ENCODE data around the gene RNU2-1.

DNA sequence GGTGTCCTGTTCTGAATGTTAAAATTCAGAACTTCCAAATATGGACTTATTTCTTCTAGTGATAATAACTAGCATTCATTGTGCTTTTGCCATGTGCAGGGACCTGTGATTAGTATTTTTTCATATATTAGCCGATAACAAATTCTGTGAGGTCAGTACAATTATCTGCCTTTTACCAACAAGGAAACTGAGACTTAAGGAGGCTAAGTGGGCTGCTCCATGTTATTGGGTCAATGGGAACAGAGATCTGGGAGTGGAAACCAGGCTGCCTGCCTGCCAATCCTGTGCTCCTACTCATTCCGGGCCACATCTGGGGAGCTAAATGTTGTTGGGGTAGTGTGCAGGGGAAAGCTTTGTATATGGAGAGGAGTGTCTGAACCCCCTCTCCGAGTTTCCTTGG is 18.4 kb downstream of the RNU2-1 start:
- TF ChIP-seq, protein P1, sequence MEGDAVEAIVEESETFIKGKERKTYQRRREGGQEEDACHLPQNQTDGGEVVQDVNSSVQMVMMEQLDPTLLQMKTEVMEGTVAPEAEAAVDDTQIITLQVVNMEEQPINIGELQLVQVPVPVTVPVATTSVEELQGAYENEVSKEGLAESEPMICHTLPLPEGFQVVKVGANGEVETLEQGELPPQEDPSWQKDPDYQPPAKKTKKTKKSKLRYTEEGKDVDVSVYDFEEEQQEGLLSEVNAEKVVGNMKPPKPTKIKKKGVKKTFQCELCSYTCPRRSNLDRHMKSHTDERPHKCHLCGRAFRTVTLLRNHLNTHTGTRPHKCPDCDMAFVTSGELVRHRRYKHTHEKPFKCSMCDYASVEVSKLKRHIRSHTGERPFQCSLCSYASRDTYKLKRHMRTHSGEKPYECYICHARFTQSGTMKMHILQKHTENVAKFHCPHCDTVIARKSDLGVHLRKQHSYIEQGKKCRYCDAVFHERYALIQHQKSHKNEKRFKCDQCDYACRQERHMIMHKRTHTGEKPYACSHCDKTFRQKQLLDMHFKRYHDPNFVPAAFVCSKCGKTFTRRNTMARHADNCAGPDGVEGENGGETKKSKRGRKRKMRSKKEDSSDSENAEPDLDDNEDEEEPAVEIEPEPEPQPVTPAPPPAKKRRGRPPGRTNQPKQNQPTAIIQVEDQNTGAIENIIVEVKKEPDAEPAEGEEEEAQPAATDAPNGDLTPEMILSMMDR (IDR thresholded peaks at IDR 0.05) = no peak
- no peak for TF ChIP-seq POLR2AphosphoS5 (IDR thresholded peaks at IDR 0.05; ENCODE audit: low read depth, low read length)
- TF ChIP-seq, protein P2, sequence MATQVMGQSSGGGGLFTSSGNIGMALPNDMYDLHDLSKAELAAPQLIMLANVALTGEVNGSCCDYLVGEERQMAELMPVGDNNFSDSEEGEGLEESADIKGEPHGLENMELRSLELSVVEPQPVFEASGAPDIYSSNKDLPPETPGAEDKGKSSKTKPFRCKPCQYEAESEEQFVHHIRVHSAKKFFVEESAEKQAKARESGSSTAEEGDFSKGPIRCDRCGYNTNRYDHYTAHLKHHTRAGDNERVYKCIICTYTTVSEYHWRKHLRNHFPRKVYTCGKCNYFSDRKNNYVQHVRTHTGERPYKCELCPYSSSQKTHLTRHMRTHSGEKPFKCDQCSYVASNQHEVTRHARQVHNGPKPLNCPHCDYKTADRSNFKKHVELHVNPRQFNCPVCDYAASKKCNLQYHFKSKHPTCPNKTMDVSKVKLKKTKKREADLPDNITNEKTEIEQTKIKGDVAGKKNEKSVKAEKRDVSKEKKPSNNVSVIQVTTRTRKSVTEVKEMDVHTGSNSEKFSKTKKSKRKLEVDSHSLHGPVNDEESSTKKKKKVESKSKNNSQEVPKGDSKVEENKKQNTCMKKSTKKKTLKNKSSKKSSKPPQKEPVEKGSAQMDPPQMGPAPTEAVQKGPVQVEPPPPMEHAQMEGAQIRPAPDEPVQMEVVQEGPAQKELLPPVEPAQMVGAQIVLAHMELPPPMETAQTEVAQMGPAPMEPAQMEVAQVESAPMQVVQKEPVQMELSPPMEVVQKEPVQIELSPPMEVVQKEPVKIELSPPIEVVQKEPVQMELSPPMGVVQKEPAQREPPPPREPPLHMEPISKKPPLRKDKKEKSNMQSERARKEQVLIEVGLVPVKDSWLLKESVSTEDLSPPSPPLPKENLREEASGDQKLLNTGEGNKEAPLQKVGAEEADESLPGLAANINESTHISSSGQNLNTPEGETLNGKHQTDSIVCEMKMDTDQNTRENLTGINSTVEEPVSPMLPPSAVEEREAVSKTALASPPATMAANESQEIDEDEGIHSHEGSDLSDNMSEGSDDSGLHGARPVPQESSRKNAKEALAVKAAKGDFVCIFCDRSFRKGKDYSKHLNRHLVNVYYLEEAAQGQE (IDR thresholded peaks at IDR 0.05; ENCODE audit: insufficient read depth in 1 of 2, low read depth in 2 of 2, low read length in 1 of 2) = no peak
